Esophagus squamous epithelium (tissue), 4 donors: ENCODE measurements around the gene TPRKB.

Experiments
- POLR2A ChIP-seq, 4 donors: fragments of 450-650 bp; IDR thresholded peaks; one replicate each; pipeline ENCODE4 v1.6.1; 2017; ENCODE audit warnings: antibody characterized with exemption in 4 of 4, mild to moderate bottlenecking in 4 of 4, moderate library complexity in 3 of 4
- TF ChIP-seq, protein P1 (sequence below), 6 experiments: fragments of 450-650 bp in 4 of 6; fragments of 200-600 bp in 2 of 6; sonication (generic) in 2 of 6; IDR thresholded peaks; one replicate each; pipeline ENCODE4 v1.5.1; 2016 to 2019; ENCODE audit warnings: antibody characterized with exemption in 6 of 6, mild to moderate bottlenecking in 4 of 6, moderate library complexity in 4 of 6

DNA sequence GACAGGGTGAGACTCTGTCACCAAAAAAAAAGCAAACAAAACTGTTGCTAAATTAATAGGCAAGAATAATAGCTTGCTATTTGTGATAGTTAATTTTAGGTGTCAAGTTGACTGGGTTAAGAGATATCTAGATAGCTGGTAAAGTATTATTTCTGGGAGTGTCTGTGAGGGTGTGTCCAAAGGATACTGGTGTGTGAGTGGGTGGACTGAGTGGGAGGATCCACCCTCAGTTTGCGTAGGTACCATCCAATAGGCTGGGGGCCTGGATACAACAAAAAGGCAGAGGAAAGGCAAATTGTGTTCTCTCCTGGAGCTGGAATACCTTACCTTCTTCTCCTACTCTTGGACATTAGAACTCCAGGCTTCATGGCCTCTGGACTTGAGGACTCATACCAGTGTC, 27.8 kb upstream of the TPRKB start:
- TF ChIP-seq, protein P1, sequence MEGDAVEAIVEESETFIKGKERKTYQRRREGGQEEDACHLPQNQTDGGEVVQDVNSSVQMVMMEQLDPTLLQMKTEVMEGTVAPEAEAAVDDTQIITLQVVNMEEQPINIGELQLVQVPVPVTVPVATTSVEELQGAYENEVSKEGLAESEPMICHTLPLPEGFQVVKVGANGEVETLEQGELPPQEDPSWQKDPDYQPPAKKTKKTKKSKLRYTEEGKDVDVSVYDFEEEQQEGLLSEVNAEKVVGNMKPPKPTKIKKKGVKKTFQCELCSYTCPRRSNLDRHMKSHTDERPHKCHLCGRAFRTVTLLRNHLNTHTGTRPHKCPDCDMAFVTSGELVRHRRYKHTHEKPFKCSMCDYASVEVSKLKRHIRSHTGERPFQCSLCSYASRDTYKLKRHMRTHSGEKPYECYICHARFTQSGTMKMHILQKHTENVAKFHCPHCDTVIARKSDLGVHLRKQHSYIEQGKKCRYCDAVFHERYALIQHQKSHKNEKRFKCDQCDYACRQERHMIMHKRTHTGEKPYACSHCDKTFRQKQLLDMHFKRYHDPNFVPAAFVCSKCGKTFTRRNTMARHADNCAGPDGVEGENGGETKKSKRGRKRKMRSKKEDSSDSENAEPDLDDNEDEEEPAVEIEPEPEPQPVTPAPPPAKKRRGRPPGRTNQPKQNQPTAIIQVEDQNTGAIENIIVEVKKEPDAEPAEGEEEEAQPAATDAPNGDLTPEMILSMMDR (IDR thresholded peaks at IDR 0.05): no peak
- no peak for TF ChIP-seq POLR2A (IDR thresholded peaks at IDR 0.05)
